Measurements from ENCODE around the gene TBC1D13. TPM values are rescaled to one million over a fixed set of nuclear protein-coding genes. Genes with fewer than 3 reads are reported as not detected.
A peak's percentile ranks its signal among the peaks of the same experiment; 100 is the strongest.

TBC1D13 gene
- total and polyA plus RNA-seq, 2 of the 13 experiments (the other 11 are each of a cell fraction or from before 2014, with no cell fraction given) = 17.9 to 19.7 TPM

- no peak for TF ChIP-seq ZNF503 (CRISPR knock-in tag; IDR thresholded peaks at IDR 0.05)
- peak; percentile 70 for TF ChIP-seq SAFB2 (CRISPR knock-in tag; IDR thresholded peaks at IDR 0.05; ENCODE audit: borderline replicate concordance, low read depth)
- TF ChIP-seq ZNF350 (CRISPR knock-in tag; IDR thresholded peaks at IDR 0.05; ENCODE audit: borderline replicate concordance, low read depth) = no peak
- no peak for TF ChIP-seq CBX5 (CRISPR knock-in tag; IDR thresholded peaks at IDR 0.05; ENCODE audit: borderline replicate concordance)
- no peak for TF ChIP-seq NCOR1 (IDR thresholded peaks at IDR 0.05; ENCODE audit: borderline replicate concordance, low read length)
- peak; percentile 82 for TF ChIP-seq ZNF768 (CRISPR knock-in tag; IDR thresholded peaks at IDR 0.05)
- TF ChIP-seq ZNF280D (CRISPR knock-in tag; IDR thresholded peaks at IDR 0.05) = no peak
- TF ChIP-seq RFX1 (IDR thresholded peaks at IDR 0.05) = no peak
- peak; percentile 58; the same call in 1 of the 2 replicates for TF ChIP-seq DR1 (CRISPR knock-in tag; IDR thresholded peaks at IDR 0.05)
- no peak for TF ChIP-seq NFE2L1 (CRISPR knock-in tag; IDR thresholded peaks at IDR 0.05; ENCODE audit: borderline replicate concordance)
- no peak for TF ChIP-seq POLR2G (IDR thresholded peaks at IDR 0.05; ENCODE audit: low read depth, low read length)
- TF ChIP-seq ARID2 (CRISPR knock-in tag; IDR thresholded peaks at IDR 0.05; ENCODE audit: borderline replicate concordance) = no peak
- no peak for TF ChIP-seq ZNF549 (CRISPR knock-in tag; IDR thresholded peaks at IDR 0.05)
- peak; percentile 92 for TF ChIP-seq ZNF687 (CRISPR knock-in tag; IDR thresholded peaks at IDR 0.05)
- TF ChIP-seq TBX2 (CRISPR knock-in tag; IDR thresholded peaks at IDR 0.05; ENCODE audit: borderline replicate concordance) = peak; percentile 69
- TF ChIP-seq HIC2 (CRISPR knock-in tag; IDR thresholded peaks at IDR 0.05; ENCODE audit: low read depth) = no peak
- no peak for TF ChIP-seq ZMYM2 (CRISPR knock-in tag; IDR thresholded peaks at IDR 0.05)
- TF ChIP-seq ZNF143 (CRISPR knock-in tag; IDR thresholded peaks at IDR 0.05) = no peak
Measured at GRCh38 chr9:128818839-128819715, 32.0 kb downstream of the TBC1D13 start (continued).
